ENCODE data around the gene OR2AG2. TPM values are rescaled to one million over a fixed set of nuclear protein-coding genes. Genes with fewer than 3 reads are reported as not detected.

OR2AG2 gene
- polyA plus RNA-seq, 1 donor from 2014 or later = not detected

- H2AFZ ChIP-seq (ENCODE audit: low read depth, low read length) = no peak overlapping the region
- TF ChIP-seq POLR2AphosphoS5 (IDR thresholded peaks at IDR 0.05) (no peak), EZH2 (IDR thresholded peaks at IDR 0.05; ENCODE audit: borderline replicate concordance, insufficient read depth, low read length, poor library complexity, severe bottlenecking) (no peak), EP300 (conservative IDR thresholded peaks at IDR 0.05; ENCODE audit: poor library complexity, severe bottlenecking) (no peak), REST (IDR thresholded peaks at IDR 0.05; ENCODE audit: borderline replicate concordance) (no peak), MXI1 (conservative IDR thresholded peaks at IDR 0.05; ENCODE audit: poor library complexity, severe bottlenecking) (no peak), TAF1 (IDR thresholded peaks at IDR 0.05; ENCODE audit: low read depth) (no peak), RAD21 (conservative IDR thresholded peaks at IDR 0.05) (no peak), CTCF (IDR thresholded peaks at IDR 0.05; ENCODE audit: poor library complexity, severe bottlenecking) (no peak), SMC3 (conservative IDR thresholded peaks at IDR 0.05; ENCODE audit: poor library complexity) (no peak)
These were observed 9.1 kb upstream of the OR2AG2 start for GRCh38 chr11:6780829-6781228.

GRCh38 chr11:6778518-6778917 lies 6.7 kb upstream of the OR2AG2 start:
- Histone ChIP-seq H3K27me3 (ENCODE audit: insufficient read depth, low read depth, low read length) (no peaks in the 10 kb centered on the region), H3K9ac (ENCODE audit: low read length) (no peak overlapping the region), H3K9me3 (ENCODE audit: low read length) (no peaks in the 10 kb centered on the region), H2AFZ (ENCODE audit: low read depth, low read length) (no peak overlapping the region), H3K9me2 (ENCODE audit: insufficient read depth, low read length) (no peaks in the 10 kb centered on the region), H3K36me3 (ENCODE audit: insufficient read depth, low read length) (no peaks in the 10 kb centered on the region), H3K27ac (ENCODE audit: low read length) (no peak overlapping the region), H3F3A (ENCODE audit: insufficient read depth, low read length, poor library complexity, severe bottlenecking) (no peaks in the 10 kb centered on the region), H3K4me3 (ENCODE audit: low read length) (no peak overlapping the region), H3K79me2 (replicated peaks; ENCODE audit: insufficient read depth, low read length) (no peaks in the 10 kb centered on the region), H3K4me2 (ENCODE audit: low read length) (no peak overlapping the region), H4K20me1 (ENCODE audit: insufficient read depth) (no peaks in the 10 kb centered on the region)
- TF ChIP-seq REST (IDR thresholded peaks at IDR 0.05; ENCODE audit: borderline replicate concordance) (no peak), EP300 (conservative IDR thresholded peaks at IDR 0.05; ENCODE audit: poor library complexity, severe bottlenecking) (no peak), RAD21 (conservative IDR thresholded peaks at IDR 0.05) (no peak), EZH2 (IDR thresholded peaks at IDR 0.05; ENCODE audit: borderline replicate concordance, insufficient read depth, low read length, poor library complexity, severe bottlenecking) (no peak), MXI1 (conservative IDR thresholded peaks at IDR 0.05; ENCODE audit: poor library complexity, severe bottlenecking) (no peak), POLR2AphosphoS5 (IDR thresholded peaks at IDR 0.05) (no peak), SMC3 (conservative IDR thresholded peaks at IDR 0.05; ENCODE audit: poor library complexity) (no peak), CTCF (IDR thresholded peaks at IDR 0.05; ENCODE audit: poor library complexity, severe bottlenecking) (no peak), TAF1 (IDR thresholded peaks at IDR 0.05; ENCODE audit: low read depth) (no peak)

More at GRCh38 chr11:6780829-6781228, 9.1 kb upstream of the OR2AG2 start:
- Histone ChIP-seq H3K4me3 (ENCODE audit: low read length) (no peak overlapping the region), H3K4me2 (ENCODE audit: low read length) (no peak overlapping the region), H3K27ac (ENCODE audit: low read length) (no peak overlapping the region), H3F3A (ENCODE audit: insufficient read depth, low read length, poor library complexity, severe bottlenecking) (no peaks in the 10 kb centered on the region), H3K79me2 (replicated peaks; ENCODE audit: insufficient read depth, low read length) (no peaks in the 10 kb centered on the region), H3K27me3 (ENCODE audit: insufficient read depth, low read depth, low read length) (no peaks in the 10 kb centered on the region), H3K9ac (ENCODE audit: low read length) (no peak overlapping the region), H3K9me3 (ENCODE audit: low read length) (no peaks in the 10 kb centered on the region), H3K36me3 (ENCODE audit: insufficient read depth, low read length) (no peaks in the 10 kb centered on the region), H3K9me2 (ENCODE audit: insufficient read depth, low read length) (no peaks in the 10 kb centered on the region), H4K20me1 (ENCODE audit: insufficient read depth) (no peaks in the 10 kb centered on the region)

All from neural cell (in vitro differentiated cells).